Cardiac muscle cell (in vitro differentiated cells and primary cell): ENCODE data around the gene ABCC12. TPM values are rescaled to one million over a fixed set of nuclear protein-coding genes. Genes with fewer than 3 reads are reported as not detected.

Experiments
- DNase-seq, 2 donors: peaks; one replicate each; pipeline versions ENCODE4 v3.0.0 to v3.0.0-alpha.2; 2010 to 2017; ENCODE audit warnings: low read depth in 1 of 2, low spot score in 1 of 2
- H3K27ac ChIP-seq: fragments of 200-600 bp; sonication (generic); 2 replicates; pipeline ENCODE4 v1.5.1; 2016
- H3K27me3 ChIP-seq: fragments of 200-600 bp; sonication (generic); 2 replicates; pipeline ENCODE4 v1.6.0; 2016; ENCODE audit warnings: control low read depth
- H3K36me3 ChIP-seq: fragments of 200-600 bp; sonication (generic); 2 replicates; pipeline ENCODE4 v1.5.1; 2016; ENCODE audit warnings: control low read depth
- H3K4me1 ChIP-seq: fragments of 200-600 bp; sonication (generic); 2 replicates; pipeline ENCODE4 v1.8.1; 2017; ENCODE audit warnings: low read depth, mild to moderate bottlenecking, mixed run types
- H3K4me3 ChIP-seq: fragments of 200-600 bp; sonication (generic); 2 replicates; pipeline ENCODE4 v1.5.1; 2016; ENCODE audit warnings: mild to moderate bottlenecking
- H3K9me3 ChIP-seq: fragments of 200-600 bp; sonication (generic); 2 replicates; pipeline ENCODE4 v1.5.1; 2017; ENCODE audit warnings: low read depth, mild to moderate bottlenecking, control low read depth
- CTCF ChIP-seq: IDR thresholded peaks from 2 replicates; pipeline ENCODE4 v1.5.1; 2012; ENCODE audit warnings: low read depth, mild to moderate bottlenecking, low read length
- polyA plus RNA-seq: library from polyadenylated mRNA; unstranded; fragments of >200 nt; fragmentation: Nextera tagmentation; extraction: Ambion mirVana; gene quantifications from 2 replicates; pipeline ENCODE4 v1.2.1, GENCODE V29; 2016
- total RNA-seq: library from RNA; depleted of rRNA; stranded (reverse); fragments of >200 nt; gene quantifications from 2 replicates; pipeline ENCODE4 v1.2.3, GENCODE V29; 2016

ABCC12 gene
- total and polyA plus RNA-seq, 2 experiments from 2014 or later, result not detected

DNA sequence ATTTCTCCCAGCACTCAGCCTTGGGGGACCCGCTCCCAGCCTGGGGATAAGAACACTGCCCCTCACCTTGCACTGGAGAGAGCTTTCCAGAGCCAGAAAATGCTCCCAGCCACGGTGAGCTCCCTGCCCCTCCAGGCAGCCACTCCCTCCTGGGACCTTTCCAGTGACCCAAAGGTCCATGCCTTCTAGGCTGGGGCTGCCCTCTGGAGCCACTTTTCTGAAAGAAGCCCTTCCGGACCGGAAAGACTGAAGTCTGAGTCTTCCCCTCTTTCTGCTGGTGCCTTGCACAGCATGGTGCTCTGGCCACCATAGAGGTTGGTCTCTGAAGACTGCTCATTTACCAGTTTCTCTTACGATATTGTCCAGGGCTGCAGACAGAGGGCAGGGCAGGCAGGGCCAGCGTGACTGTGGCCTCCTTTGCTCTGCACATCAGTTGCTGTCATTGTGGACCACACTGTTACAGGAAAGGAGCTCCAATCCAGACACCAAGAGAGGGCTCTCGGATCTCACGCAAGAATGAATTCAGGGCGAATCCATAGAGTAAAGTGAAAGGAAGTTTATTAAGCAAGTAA, 7.1 kb upstream of the ABCC12 start:
- DNase-seq, result no peak
- Histone ChIP-seq H3K4me1 (no peaks in the 10 kb centered on the region), H3K4me3 (no peak overlapping the region), H3K27me3 (no peaks in the 10 kb centered on the region), H3K36me3 (no peaks in the 10 kb centered on the region), H3K27ac (no peak overlapping the region), H3K9me3 (no peaks in the 10 kb centered on the region)
- no peak for TF ChIP-seq CTCF

- H3K27me3 ChIP-seq, result no peaks in the 10 kb centered on the region
- H3K4me1 ChIP-seq, result no peaks in the 10 kb centered on the region
- no peak for DNase-seq
- no peaks in the 10 kb centered on the region for H3K9me3 ChIP-seq
- H3K36me3 ChIP-seq, result no peaks in the 10 kb centered on the region
- H3K27ac ChIP-seq, result no peak overlapping the region
- H3K4me3 ChIP-seq, result no peak overlapping the region
- TF ChIP-seq CTCF, result no peak
Measured at GRCh38 chr16:48161906-48162305, 6.1 kb upstream of the ABCC12 start.

- H3K27ac ChIP-seq, result no peak overlapping the region
- DNase-seq, result peak in 1 of 2 donors; percentile 57
Measured at GRCh38 chr16:48160575-48160974, 4.8 kb upstream of the ABCC12 start.

GRCh38 chr16:48158296-48158695, 2.5 kb upstream of the ABCC12 start:
- no peak for TF ChIP-seq CTCF
- H3K4me1 ChIP-seq, result no peaks in the 10 kb centered on the region

More at GRCh38 chr16:48160575-48160974, 4.8 kb upstream of the ABCC12 start:
- Histone ChIP-seq H3K4me3 (no peak overlapping the region), H3K36me3 (no peaks in the 10 kb centered on the region), H3K4me1 (no peaks in the 10 kb centered on the region), H3K9me3 (no peaks in the 10 kb centered on the region), H3K27me3 (no peaks in the 10 kb centered on the region)
- no peak for TF ChIP-seq CTCF

DNA sequence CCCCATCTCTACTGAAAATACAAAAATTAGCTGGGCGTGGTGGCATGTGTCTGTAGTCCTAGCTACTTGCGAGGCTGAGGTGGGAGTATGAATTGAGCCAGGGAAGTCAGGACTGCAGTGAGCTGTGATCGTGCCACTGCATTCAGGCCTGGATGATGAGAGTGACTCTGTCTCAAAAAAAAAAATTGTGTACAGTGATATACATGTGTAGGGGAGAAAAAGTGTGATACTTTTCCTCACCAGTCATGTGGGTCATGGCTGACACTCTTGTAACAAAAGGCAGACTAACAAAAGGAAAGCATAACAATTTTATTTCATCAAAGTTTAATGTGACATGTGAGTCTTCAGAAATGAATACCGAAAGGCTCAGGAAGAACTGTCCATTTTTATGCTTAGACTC, 2.0 kb upstream of the ABCC12 start:
- Histone ChIP-seq H3K9me3 (no peaks in the 10 kb centered on the region), H3K27me3 (no peaks in the 10 kb centered on the region), H3K36me3 (no peaks in the 10 kb centered on the region), H3K4me1 (no peaks in the 10 kb centered on the region), H3K4me3 (no peak overlapping the region), H3K27ac (no peak overlapping the region)
- no peak for TF ChIP-seq CTCF
- DNase-seq, result no peak

More at GRCh38 chr16:48158296-48158695, 2.5 kb upstream of the ABCC12 start:
- no peaks in the 10 kb centered on the region for H3K9me3 ChIP-seq
- DNase-seq, result peak in 1 of 2 donors; percentile 45
- H3K4me3 ChIP-seq, result no peak overlapping the region
- H3K27ac ChIP-seq, result no peak overlapping the region
- H3K27me3 ChIP-seq, result no peaks in the 10 kb centered on the region
- no peaks in the 10 kb centered on the region for H3K36me3 ChIP-seq
